ENCODE measurements around the gene DGKE. TPM values are rescaled to one million over a fixed set of nuclear protein-coding genes. Genes with fewer than 3 reads are reported as not detected.
A peak's percentile ranks its signal among the peaks of the same experiment; 100 is the strongest.

Gene DGKE
- total RNA-seq, 1 donor from 2014 or later = 5.4 TPM

DNA sequence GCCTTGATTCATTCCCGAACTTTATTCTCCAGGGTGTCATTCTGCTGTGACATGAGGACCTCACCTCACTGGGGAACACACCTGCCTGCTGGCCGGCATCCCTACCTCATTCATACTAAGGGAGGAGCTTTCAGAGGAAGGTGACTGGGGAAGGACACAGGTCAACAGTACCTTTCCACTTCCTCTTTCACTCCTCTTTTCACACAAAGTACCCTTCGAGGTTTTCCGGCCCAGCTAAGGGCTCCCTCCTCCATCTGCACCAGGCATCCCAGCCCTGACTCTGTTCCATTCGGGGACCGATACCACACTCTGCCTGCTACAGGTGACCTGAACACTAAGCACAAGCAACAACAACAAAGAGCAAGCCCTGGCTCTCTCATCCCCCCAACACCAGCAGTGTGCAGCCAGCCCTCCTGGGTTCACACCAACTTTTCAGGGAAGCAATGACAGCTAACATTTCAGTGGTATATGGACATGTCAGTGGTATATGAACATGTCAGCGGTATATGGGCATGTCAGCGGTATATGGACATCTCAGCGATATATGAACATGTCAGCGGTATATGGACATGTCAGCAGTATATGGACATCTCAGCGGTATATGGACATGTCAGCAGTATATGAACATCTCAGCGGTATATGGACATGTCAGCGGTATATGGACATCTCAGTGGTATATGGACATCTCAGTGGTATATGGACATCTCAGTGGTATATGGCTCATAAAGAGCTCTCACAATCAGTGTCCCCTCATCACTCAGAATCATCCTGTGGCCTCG lies 63.9 kb downstream of the DGKE start:
- peaks cover 7% of the 10 kb centered on the region for H3K4me1 Mint-ChIP-seq
- TF ChIP-seq, protein P1, sequence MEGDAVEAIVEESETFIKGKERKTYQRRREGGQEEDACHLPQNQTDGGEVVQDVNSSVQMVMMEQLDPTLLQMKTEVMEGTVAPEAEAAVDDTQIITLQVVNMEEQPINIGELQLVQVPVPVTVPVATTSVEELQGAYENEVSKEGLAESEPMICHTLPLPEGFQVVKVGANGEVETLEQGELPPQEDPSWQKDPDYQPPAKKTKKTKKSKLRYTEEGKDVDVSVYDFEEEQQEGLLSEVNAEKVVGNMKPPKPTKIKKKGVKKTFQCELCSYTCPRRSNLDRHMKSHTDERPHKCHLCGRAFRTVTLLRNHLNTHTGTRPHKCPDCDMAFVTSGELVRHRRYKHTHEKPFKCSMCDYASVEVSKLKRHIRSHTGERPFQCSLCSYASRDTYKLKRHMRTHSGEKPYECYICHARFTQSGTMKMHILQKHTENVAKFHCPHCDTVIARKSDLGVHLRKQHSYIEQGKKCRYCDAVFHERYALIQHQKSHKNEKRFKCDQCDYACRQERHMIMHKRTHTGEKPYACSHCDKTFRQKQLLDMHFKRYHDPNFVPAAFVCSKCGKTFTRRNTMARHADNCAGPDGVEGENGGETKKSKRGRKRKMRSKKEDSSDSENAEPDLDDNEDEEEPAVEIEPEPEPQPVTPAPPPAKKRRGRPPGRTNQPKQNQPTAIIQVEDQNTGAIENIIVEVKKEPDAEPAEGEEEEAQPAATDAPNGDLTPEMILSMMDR (conservative IDR thresholded peaks at IDR 0.05) = no peak
- peak overlapping the region; percentile 45 for H3K27ac Mint-ChIP-seq (ENCODE audit: unreplicated experiment)
- DNase-seq (ENCODE audit: low read depth, low spot score) = no peak
- no peaks in the 10 kb centered on the region for H3K9me3 Mint-ChIP-seq
- peaks cover 15% of the 10 kb centered on the region for H3K36me3 Mint-ChIP-seq (ENCODE audit: low read depth)
- H3K4me3 Mint-ChIP-seq = no peak overlapping the region
- no peaks in the 10 kb centered on the region for H3K27me3 Mint-ChIP-seq (ENCODE audit: low read depth)

DNA sequence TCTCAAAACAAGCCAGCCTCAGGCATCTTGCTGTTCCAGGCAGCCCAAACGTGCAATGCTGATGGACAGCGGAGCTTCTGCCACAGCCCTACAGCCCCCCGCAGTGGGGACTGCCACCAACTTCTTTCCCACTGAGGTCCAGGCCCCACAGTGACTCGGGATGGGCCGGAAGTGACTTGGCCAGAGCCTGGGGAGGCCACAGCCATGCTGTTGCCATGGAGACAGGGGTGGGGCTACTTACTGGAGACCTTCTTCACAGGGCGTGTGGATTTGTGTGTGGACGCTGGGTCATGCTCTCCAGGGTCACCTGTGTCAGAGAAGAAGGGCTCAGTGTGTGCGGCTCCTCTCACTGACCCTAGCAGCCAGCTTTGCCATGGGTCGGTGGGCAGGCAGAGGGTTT lies 64.9 kb downstream of the DGKE start:
- DNase-seq (ENCODE audit: low read depth, low spot score) = no peak
- Mint-ChIP-seq H3K36me3 (ENCODE audit: low read depth) (peaks cover 17% of the 10 kb centered on the region), H3K27ac (ENCODE audit: unreplicated experiment) (no peak overlapping the region), H3K27me3 (ENCODE audit: low read depth) (no peaks in the 10 kb centered on the region), H3K4me3 (no peak overlapping the region), H3K4me1 (peaks cover 7% of the 10 kb centered on the region), H3K9me3 (no peaks in the 10 kb centered on the region)
- TF ChIP-seq, protein P1 (conservative IDR thresholded peaks at IDR 0.05) = no peak

DNA sequence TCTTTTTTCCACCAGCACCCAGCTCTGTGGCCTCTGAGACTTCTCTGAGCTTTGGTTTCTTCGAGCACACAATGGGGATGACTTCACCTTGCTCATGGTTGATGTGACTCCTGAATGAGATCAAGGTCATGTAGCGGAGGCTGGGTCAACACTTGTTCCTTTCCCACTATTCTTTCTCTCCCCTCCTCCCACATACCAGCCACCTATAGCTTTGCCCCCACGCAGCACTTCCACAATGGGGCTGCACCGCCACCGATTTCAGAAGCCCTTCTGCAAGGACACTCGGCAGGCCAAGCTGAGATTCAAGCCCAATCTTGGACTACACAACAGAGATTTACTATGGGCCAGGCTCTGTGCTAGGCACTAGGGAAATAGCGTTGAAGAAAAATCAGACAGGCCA lies 65.5 kb downstream of the DGKE start:
- H3K9me3 Mint-ChIP-seq = no peaks in the 10 kb centered on the region
- H3K4me3 Mint-ChIP-seq = no peak overlapping the region
- H3K4me1 Mint-ChIP-seq = peaks cover 7% of the 10 kb centered on the region
- TF ChIP-seq, protein P1 (conservative IDR thresholded peaks at IDR 0.05) = no peak
- peaks cover 22% of the 10 kb centered on the region for H3K36me3 Mint-ChIP-seq (ENCODE audit: low read depth)
- H3K27ac Mint-ChIP-seq (ENCODE audit: unreplicated experiment) = peak overlapping the region; percentile 17
- no peak for DNase-seq (ENCODE audit: low read depth, low spot score)
- H3K27me3 Mint-ChIP-seq (ENCODE audit: low read depth) = no peaks in the 10 kb centered on the region

DNA sequence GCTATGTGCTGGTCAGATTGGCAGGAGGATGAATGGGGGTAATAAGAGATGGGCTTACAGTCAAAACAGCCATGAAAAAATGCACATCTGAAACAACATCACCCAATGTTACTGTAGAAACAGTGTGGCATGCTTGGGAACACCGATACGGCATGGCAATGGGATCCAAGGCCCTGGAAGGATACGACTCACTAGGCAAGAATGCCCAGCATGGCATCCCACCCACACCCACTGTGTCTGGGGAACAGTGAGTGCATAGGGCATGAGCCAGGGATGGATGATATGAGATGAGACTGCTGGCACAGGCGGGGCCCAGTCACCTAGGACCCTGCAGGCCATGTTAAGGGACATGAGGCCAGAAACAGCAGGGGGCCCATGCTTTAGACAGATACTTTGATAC lies 68.4 kb downstream of the DGKE start:
- H3K27me3 Mint-ChIP-seq (ENCODE audit: low read depth) = no peaks in the 10 kb centered on the region
- peaks cover 7% of the 10 kb centered on the region for H3K4me1 Mint-ChIP-seq
- no peak overlapping the region for H3K4me3 Mint-ChIP-seq
- TF ChIP-seq, protein P1 (conservative IDR thresholded peaks at IDR 0.05) = no peak
- no peak overlapping the region for H3K27ac Mint-ChIP-seq (ENCODE audit: unreplicated experiment)
- H3K9me3 Mint-ChIP-seq = no peaks in the 10 kb centered on the region
- no peak for DNase-seq (ENCODE audit: low read depth, low spot score)
- peaks cover 36% of the 10 kb centered on the region for H3K36me3 Mint-ChIP-seq (ENCODE audit: low read depth)

DNA sequence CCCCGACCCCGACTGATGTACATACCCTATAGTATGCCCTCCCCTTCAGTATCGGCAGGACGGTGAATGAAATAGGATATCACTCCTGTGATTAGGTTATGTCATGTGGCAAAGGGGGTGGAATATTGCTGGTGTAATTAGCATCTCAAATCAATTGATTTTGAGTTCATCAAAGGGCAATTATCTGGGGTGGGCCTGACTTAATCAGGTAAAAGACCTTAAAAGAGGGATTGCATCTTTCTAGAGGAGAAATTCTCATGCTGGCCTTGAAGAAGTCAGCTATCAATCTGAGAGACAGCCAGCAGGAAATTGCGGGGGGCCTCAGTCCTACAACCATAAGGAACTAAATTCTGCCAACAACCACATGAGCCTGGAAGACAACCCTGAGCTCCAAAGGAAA lies 69.6 kb downstream of the DGKE start:
- Mint-ChIP-seq H3K27ac (ENCODE audit: unreplicated experiment) (no peak overlapping the region), H3K36me3 (ENCODE audit: low read depth) (peaks cover 42% of the 10 kb centered on the region), H3K27me3 (ENCODE audit: low read depth) (no peaks in the 10 kb centered on the region), H3K4me3 (no peak overlapping the region), H3K9me3 (no peaks in the 10 kb centered on the region), H3K4me1 (peaks cover 7% of the 10 kb centered on the region)
- TF ChIP-seq, protein P1 (conservative IDR thresholded peaks at IDR 0.05) = no peak
- no peak for DNase-seq (ENCODE audit: low read depth, low spot score)
